PC-3 (cell line): ENCODE results near the gene RAD9A. TPM values are rescaled to one million over a fixed set of nuclear protein-coding genes. Genes with fewer than 3 reads are reported as not detected.
A peak's percentile ranks its signal among the peaks of the same experiment; 100 is the strongest.

Source experiments
- ATAC-seq: fragments of 200-7000 bp; cut with Tn5 transposase; 2 replicates; pipeline ENCODE4 v1.9.1; 2020; ENCODE audit warnings: mild to moderate bottlenecking, moderate library complexity
- BruUV-seq: library from RNA; stranded (reverse); fragments of 400-500 nt; replicated peaks from 2 replicates; lab custom pipeline; 2021; lab: Mats Ljungman, UMichigan
- CTCF ChIA-PET: fragments of 300-600 bp; sonication (Branson Sonifier 250); formaldehyde crosslinking; loops from one replicate; lab custom pipeline; 2022; ENCODE audit warnings: antibody characterized with exemption; lab: Charles Lee
- POLR2A ChIA-PET: fragments of 300-600 bp; sonication (Branson Sonifier 250); formaldehyde crosslinking; loops from one replicate; lab custom pipeline; 2022; ENCODE audit warnings: antibody characterized with exemption; ENCODE audit not compliant: unreplicated experiment; lab: Charles Lee
- DNase-seq: peaks from one replicate; pipeline ENCODE4 v3.0.0-alpha.2; 2015
- H2AFZ ChIP-seq: fragments of 300-600 bp; sonication (generic); 2 replicates; pipeline ENCODE4 v1.6.0; 2016; ENCODE audit warnings: antibody characterized with exemption, low read length
- H3F3A ChIP-seq: fragments of 300-600 bp; sonication (generic); one replicate; pipeline ENCODE4 v1.6.0; 2017; ENCODE audit warnings: antibody characterized with exemption, low read length, control low read depth, mild to moderate bottlenecking; ENCODE audit not compliant: unreplicated experiment
- H3K27ac ChIP-seq: fragments of 300-600 bp; sonication (generic); 2 replicates; pipeline ENCODE4 v1.5.1; 2016; ENCODE audit warnings: mild to moderate bottlenecking, low read length
- H3K27me3 ChIP-seq: fragments of 300-600 bp; sonication (generic); 2 replicates; pipeline ENCODE4 v1.6.1; 2016; ENCODE audit warnings: low read length, mixed read lengths
- H3K36me3 ChIP-seq: fragments of 300-600 bp; sonication (generic); 2 replicates; pipeline ENCODE4 v1.6.1; 2016; ENCODE audit warnings: low read depth, mixed run types, low read length, mixed read lengths
- H3K4me1 ChIP-seq: fragments of 300-600 bp; sonication (generic); 2 replicates; pipeline ENCODE4 v1.5.1; 2016; ENCODE audit warnings: low read length; ENCODE audit not compliant: insufficient read depth
- H3K4me2 ChIP-seq: fragments of 300-600 bp; sonication (generic); 2 replicates; pipeline ENCODE4 v1.6.0; 2016; ENCODE audit warnings: low read length
- H3K4me3 ChIP-seq: fragments of 300-600 bp; sonication (generic); 2 replicates; pipeline ENCODE4 v1.5.1; 2016; ENCODE audit warnings: mild to moderate bottlenecking, low read length, mixed read lengths
- H3K79me2 ChIP-seq: fragments of 300-600 bp; sonication (generic); 2 replicates; pipeline ENCODE4 v1.6.1; 2017; ENCODE audit warnings: low read length, mixed read lengths
- H3K9ac ChIP-seq: fragments of 300-600 bp; sonication (generic); 2 replicates; pipeline ENCODE4 v1.6.0; 2016; ENCODE audit warnings: mild to moderate bottlenecking, low read length
- H3K9me2 ChIP-seq: fragments of 300-600 bp; sonication (generic); replicated peaks from 2 replicates; pipeline ENCODE4 v1.6.1; 2016; ENCODE audit warnings: mixed run types, low read length, mixed read lengths
- H3K9me3 ChIP-seq: fragments of 300-600 bp; sonication (generic); 2 replicates; pipeline ENCODE4 v1.6.1; 2016; ENCODE audit warnings: low read length, mixed read lengths
- H4K20me1 ChIP-seq: fragments of 300-600 bp; sonication (generic); 2 replicates; pipeline ENCODE4 v1.6.1; 2016; ENCODE audit warnings: low read length, mixed read lengths
- EZH2 ChIP-seq: fragments of 300-600 bp; sonication (generic); IDR thresholded peaks from one replicate; pipeline ENCODE4 v1.6.1; 2017; ENCODE audit warnings: antibody characterized with exemption, mild to moderate bottlenecking, low read length; ENCODE audit not compliant: unreplicated experiment
- EZH2phosphoT487 ChIP-seq: fragments of 300-600 bp; sonication (generic); IDR thresholded peaks from 2 replicates; pipeline ENCODE4 v1.6.1; 2018; ENCODE audit warnings: mild to moderate bottlenecking, antibody characterized with exemption, low read length, borderline replicate concordance
- intact Hi-C: fragments of 100-400 bp; cut with micrococcal nuclease; formaldehyde crosslinking; loops from 2 replicates; pipeline ENCODE4 v1.9.0; 2023
- total RNA-seq: library from RNA; depleted of rRNA; stranded (reverse); fragments of >200 nt; gene quantifications from 2 replicates; pipeline ENCODE4 v1.2.3, GENCODE V29; 2014
- TF ChIP-seq, protein P1 (sequence below): fragments of 300-600 bp; sonication (generic); conservative IDR thresholded peaks from 2 replicates; pipeline ENCODE4 v1.5.1; 2017; ENCODE audit warnings: antibody characterized with exemption, low read depth, mild to moderate bottlenecking, low read length

Gene RAD9A
- total RNA-seq, 1 experiment from 2014 or later, result 45.5 TPM

DNA sequence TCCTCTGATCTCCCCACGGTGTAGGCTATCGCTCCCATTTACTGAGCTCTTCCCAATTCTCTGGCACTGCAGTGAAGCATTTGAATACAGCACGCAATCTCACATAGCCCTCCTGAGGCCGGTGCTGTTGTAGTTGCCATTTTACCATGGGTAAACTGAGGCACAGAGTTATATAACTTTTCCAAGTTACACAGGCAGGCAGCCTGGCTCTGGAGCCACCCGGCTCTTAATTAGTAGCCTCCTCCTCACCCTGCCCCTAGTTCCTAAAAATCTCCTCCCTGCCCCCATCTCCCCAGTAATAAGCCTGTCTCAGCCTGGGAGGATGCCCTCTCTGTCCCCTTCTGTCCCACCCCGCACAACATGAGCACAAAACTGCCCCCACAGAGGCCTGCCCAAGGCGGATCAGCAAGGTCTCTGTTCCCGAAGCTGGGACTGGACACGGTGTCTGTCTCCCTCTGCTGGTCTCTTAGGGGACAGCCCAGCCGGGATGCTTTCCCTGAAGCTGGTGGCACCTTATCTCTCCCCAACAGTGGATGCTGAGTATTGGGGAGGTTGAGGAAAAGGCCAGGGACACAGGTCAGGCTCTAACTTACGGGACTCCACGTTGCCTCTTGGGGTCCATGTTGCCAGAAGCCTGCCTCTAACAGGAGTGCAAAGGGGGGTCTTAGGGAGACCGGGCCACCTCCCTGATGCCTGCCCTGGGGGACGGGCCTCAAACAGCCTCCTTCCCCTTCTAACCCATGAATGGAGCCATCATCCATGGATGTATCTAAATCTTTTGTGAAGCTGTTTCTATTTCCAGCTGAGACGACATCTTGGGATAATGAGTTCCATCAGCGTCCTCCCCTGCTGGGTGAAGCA lies 9.3 kb upstream of the RAD9A start:
- Histone ChIP-seq H3K9me3 (no peaks in the 10 kb centered on the region), H3K27ac (no peak overlapping the region), H3K27me3 (no peaks in the 10 kb centered on the region), H3K4me1 (peaks cover 58% of the 10 kb centered on the region), H3K36me3 (no peaks in the 10 kb centered on the region), H3K79me2 (peaks cover 11% of the 10 kb centered on the region; the same call in 1 of the 2 replicates), H2AFZ (0 out of 2 replicates have a peak overlapping the region, but pooled peaks have one; percentile 8), H3K9ac (no peak overlapping the region), H3K4me2 (no peak overlapping the region), H3F3A (no peaks in the 10 kb centered on the region), H4K20me1 (no peaks in the 10 kb centered on the region), H3K4me3 (no peak overlapping the region), H3K9me2 (no peaks in the 10 kb centered on the region)
- intact Hi-C loops, result loop anchor here (1.0 kb wide), 2 partner anchors 25 to 31 kb away; no protein-coding TSS in a partner anchor
- ATAC-seq, result peak; percentile 51
- TF ChIP-seq, protein P1, sequence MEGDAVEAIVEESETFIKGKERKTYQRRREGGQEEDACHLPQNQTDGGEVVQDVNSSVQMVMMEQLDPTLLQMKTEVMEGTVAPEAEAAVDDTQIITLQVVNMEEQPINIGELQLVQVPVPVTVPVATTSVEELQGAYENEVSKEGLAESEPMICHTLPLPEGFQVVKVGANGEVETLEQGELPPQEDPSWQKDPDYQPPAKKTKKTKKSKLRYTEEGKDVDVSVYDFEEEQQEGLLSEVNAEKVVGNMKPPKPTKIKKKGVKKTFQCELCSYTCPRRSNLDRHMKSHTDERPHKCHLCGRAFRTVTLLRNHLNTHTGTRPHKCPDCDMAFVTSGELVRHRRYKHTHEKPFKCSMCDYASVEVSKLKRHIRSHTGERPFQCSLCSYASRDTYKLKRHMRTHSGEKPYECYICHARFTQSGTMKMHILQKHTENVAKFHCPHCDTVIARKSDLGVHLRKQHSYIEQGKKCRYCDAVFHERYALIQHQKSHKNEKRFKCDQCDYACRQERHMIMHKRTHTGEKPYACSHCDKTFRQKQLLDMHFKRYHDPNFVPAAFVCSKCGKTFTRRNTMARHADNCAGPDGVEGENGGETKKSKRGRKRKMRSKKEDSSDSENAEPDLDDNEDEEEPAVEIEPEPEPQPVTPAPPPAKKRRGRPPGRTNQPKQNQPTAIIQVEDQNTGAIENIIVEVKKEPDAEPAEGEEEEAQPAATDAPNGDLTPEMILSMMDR, result peak; percentile 99
- no peak for TF ChIP-seq EZH2
- TF ChIP-seq EZH2phosphoT487, result no peak
- BruUV-seq, result no TSS peak
- CTCF ChIA-PET, result interaction anchor here (0.5 to 4.7 kb wide), 11 partner anchors 8 to 120 kb away, joined by 3 to 55 read pairs (median 8); partner anchors contain the start of gene POLD4
- DNase-seq, result peak; percentile 93
- POLR2A ChIA-PET, result interaction anchor here (0.7 kb wide), 1 partner anchor 37 kb away, joined by 3 read pairs; no protein-coding TSS in a partner anchor

DNA sequence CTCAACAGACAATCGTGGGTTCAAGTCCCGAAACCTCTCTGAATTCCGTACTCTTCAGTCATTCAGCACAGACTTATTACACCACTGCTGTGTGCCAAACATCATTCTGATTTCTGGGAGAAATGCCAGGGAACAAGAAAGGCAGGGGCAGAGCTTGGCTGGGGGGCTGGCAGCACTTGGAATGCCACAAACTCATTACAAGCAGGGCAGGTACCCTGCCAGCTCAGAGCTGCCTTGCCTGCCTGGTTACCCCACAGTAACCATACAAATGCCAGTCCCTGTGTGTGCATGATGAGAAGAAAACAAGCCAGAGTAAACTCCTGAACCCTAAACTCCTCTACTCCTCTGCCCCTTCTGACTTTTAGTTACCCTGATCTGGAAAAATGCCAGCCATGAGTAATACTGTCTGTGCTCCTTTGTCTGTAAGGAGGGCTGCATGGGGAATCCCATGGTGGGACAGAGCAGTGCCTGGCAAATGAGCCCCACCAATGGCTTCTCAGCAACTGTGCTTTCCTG lies 6.9 kb upstream of the RAD9A start:
- Histone ChIP-seq H3F3A (no peaks in the 10 kb centered on the region), H3K4me3 (no peak overlapping the region), H3K9me3 (no peaks in the 10 kb centered on the region), H3K36me3 (no peaks in the 10 kb centered on the region), H3K4me2 (peak overlapping the region; percentile 40), H2AFZ (no peak overlapping the region), H3K27me3 (no peaks in the 10 kb centered on the region), H3K9ac (no peak overlapping the region), H3K79me2 (0 out of 2 replicates have a peak, but pooled peaks cover 3% of the 10 kb centered on the region), H3K4me1 (peaks cover 34% of the 10 kb centered on the region), H3K27ac (no peak overlapping the region), H3K9me2 (no peaks in the 10 kb centered on the region), H4K20me1 (no peaks in the 10 kb centered on the region)
- ChIA-PET CTCF (interaction anchor here (0.5 kb wide), 1 partner anchor 31 kb away, joined by 3 read pairs; no protein-coding TSS in a partner anchor), POLR2A (interaction anchor here (0.6 kb wide), 1 partner anchor 32 kb away, joined by 3 read pairs; no protein-coding TSS in a partner anchor)
- BruUV-seq, result no TSS peak
- no peak for TF ChIP-seq EZH2phosphoT487
- no peak for TF ChIP-seq EZH2
- TF ChIP-seq, protein P1, result no peak
- DNase-seq, result peak; percentile 70
- peak; percentile 12 for ATAC-seq
- intact Hi-C loops, result no loop called here
